Fibroblast of the aortic adventitia (primary cell): Measurements from ENCODE around the gene SLC7A10. TPM values are rescaled to one million over a fixed set of nuclear protein-coding genes. Genes with fewer than 3 reads are reported as not detected.

Source experiments
- DNase-seq: peaks from one replicate; pipeline ENCODE4 v3.0.0-alpha.2; 2010; ENCODE audit warnings: low read depth
- H3K4me3 ChIP-seq: 2 replicates; pipeline ENCODE4 v1.5.1; 2011; ENCODE audit warnings: low read depth, mild to moderate bottlenecking, control low read depth, low read length, moderate library complexity
- total RNA-seq: library from RNA; depleted of rRNA; stranded (reverse); fragments of >200 nt; gene quantifications from 2 replicates; pipeline ENCODE4 v1.2.3, GENCODE V29; 2012; ENCODE audit warnings: low replicate concordance
- TF ChIP-seq, protein P1 (sequence below): IDR thresholded peaks from 2 replicates; pipeline ENCODE4 v1.5.1; 2011; ENCODE audit warnings: mild to moderate bottlenecking, low read length, control low read depth, inconsistent platforms; ENCODE audit not compliant: insufficient read depth

Gene SLC7A10
- total RNA-seq, 1 donor, result not detected

DNA sequence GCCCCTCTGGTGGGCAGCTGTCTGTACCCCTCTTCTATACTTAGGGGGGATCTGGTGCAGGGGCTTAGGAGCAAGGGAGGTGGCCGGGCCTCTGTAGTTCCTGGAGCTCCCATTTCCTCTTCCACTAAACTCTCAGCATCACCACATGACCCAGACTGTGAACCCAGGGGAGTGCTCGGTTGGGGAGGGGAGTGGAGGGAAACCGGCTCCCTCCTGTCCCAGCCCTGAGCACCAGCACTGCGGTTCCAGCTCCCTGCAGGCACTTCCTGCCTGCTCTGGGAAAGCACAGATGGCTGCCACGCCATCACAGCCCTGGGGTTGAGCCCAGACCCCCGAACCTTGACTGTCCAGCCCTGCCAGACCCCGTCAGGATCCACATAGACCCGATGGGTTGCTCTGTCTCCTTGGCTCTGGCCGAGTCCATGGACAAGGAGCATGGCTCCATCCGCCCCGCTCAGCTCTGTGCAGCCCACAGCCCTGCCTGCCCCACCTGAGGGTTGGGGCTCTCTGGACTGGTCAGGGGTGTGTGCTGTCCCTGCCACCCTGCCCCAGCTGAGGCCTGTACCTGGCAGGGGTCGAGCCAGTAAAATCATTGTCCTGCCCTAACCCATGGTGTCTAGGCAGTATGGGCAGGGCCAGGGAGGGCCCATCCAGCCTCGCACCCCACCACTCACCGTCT, 36.0 kb upstream of the SLC7A10 start:
- TF ChIP-seq, protein P1, sequence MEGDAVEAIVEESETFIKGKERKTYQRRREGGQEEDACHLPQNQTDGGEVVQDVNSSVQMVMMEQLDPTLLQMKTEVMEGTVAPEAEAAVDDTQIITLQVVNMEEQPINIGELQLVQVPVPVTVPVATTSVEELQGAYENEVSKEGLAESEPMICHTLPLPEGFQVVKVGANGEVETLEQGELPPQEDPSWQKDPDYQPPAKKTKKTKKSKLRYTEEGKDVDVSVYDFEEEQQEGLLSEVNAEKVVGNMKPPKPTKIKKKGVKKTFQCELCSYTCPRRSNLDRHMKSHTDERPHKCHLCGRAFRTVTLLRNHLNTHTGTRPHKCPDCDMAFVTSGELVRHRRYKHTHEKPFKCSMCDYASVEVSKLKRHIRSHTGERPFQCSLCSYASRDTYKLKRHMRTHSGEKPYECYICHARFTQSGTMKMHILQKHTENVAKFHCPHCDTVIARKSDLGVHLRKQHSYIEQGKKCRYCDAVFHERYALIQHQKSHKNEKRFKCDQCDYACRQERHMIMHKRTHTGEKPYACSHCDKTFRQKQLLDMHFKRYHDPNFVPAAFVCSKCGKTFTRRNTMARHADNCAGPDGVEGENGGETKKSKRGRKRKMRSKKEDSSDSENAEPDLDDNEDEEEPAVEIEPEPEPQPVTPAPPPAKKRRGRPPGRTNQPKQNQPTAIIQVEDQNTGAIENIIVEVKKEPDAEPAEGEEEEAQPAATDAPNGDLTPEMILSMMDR, result no peak
- no peak for DNase-seq
- H3K4me3 ChIP-seq, result no peak overlapping the region

DNA sequence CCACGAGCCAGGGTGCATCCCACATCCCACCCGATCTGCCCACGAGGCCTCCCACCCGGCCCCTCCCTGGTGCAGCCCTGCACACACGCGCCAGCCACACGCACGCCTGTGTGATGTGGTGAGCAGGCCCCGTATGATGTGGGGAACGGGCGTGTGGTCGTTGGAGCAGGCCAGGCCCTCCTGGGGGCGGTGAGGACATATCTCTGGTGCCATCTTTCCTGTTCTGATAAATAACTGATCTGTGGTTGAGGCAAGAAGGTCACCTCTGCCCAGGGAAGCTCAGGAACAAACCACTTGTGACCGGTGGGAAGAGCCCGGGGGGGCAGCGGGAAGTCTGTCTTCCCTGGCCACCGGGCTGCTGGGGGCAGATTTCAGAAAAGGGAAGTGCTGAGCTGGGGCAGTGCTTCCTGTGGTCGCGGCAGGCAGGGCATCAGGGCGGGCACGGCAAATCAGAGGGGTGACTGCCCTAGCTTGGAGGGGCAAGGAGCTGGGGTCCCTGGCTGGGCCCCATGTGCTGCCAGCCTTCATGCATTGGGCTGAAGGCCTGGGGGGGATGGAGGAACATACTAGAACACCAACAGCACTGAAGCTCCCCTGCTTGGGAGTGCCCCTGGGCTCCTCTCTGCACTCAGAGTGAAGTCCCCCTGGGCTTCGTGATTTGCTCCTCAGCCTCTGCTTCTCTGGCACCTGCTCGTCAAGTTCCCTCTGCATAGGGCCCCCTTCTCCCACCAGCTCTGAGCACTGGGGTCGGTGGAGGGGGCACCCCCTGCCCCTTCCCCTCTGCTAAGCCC, 35.2 kb upstream of the SLC7A10 start:
- no peak overlapping the region for H3K4me3 ChIP-seq
- DNase-seq, result no peak
- TF ChIP-seq, protein P1, result no peak

DNA sequence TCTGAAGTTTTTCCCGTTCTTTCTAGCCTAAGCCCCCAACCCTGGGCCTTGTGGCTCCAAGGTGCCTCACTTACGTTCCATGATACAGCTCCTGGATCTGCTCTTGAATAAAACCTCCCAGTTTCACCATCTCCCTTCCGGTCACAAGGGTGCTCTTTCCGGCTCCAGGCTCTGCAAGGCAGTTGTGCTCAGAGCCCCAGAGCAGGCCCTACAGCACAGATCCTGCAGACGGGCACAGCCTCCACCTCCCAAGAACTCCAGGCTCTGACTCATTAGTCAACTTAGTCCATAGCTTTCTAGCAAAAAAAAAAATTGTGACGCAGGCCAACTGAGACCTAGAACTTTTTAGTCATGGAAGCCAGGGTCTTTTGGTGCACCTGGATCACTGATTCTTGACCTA, 33.9 kb upstream of the SLC7A10 start:
- TF ChIP-seq, protein P1, result no peak
- DNase-seq, result no peak
- H3K4me3 ChIP-seq, result no peak overlapping the region

DNA sequence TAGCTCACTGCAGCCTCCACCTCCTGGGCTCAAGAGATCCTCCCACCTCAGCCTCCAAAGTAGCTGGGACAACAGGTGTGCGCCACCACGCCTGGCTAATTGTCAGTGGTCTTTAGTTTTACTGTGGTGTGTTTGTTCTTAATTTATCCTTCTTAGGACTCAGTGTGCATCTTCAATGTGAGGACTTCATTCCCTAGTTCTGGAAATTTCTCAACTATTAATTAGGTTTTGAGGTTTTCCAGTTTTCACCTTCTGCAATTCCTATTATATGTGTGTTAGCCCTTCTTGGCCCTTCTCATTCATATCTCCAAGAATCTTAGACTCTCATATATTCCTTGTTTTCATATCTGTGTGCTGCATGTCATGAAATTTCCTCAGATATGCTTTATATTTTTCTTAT, 32.2 kb upstream of the SLC7A10 start:
- no peak for DNase-seq
- H3K4me3 ChIP-seq, result no peak overlapping the region
- TF ChIP-seq, protein P1, result no peak

DNA sequence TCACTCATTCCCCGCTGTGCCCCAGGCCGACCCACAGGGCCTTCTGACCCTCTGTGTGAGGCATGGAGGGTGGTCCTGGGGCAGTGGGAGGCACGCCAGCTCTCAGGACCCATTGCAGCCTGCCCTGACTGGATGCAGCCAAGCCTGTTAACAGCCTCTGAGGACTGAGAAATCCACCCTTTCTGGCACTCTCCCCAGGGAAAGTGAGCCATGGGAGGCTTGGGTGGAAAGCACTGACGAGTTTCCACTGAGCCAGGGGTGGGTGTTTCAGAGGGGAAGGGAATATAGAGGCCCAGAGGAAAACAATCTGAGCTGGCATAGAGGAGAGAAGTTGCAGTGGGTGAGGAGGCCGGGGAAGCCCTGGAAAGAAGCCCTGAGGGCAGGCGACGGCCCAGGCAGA, 30.6 kb upstream of the SLC7A10 start:
- peak; percentile 8 for DNase-seq
- H3K4me3 ChIP-seq, result no peak overlapping the region
- TF ChIP-seq, protein P1, result no peak

DNA sequence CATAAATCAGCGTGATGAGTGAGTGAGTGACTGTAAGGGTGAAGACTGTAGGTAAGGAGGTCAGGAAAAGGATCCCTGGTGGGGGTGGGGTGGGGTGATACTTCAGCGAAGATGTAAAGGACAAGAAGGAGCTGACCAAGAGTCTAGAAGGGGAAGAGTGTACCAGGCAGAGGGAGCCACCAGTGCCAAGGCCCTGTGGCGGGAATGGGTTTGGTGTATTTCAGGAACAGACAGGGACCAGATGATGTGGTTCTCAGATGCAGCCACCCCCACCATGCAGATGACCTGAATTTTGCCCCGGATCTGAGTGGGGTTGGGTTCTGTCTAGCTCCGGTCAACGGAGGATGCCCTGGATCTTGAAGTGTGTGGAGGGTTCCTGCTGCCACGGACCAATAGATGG, 30.1 kb upstream of the SLC7A10 start:
- no peak for DNase-seq
- H3K4me3 ChIP-seq, result no peak overlapping the region
- TF ChIP-seq, protein P1, result no peak
